Gastrocnemius medialis (tissue), 4 donors: ENCODE data around the gene NDUFAF3.

Experiments used
- POLR2A ChIP-seq, 2 donors: fragments of 450-650 bp; IDR thresholded peaks; one replicate each; pipeline ENCODE4 v1.6.1; 2017; ENCODE audit warnings: antibody characterized with exemption in 2 of 2, mild to moderate bottlenecking in 2 of 2, moderate library complexity in 2 of 2
- TF ChIP-seq, protein P1 (sequence below), 5 experiments: fragments of 450-650 bp in 3 of 5; fragments of 200-600 bp in 2 of 5; sonication (generic) in 2 of 5; IDR thresholded peaks in 4 of 5; conservative IDR thresholded peaks in 1 of 5; 1 replicate in 4 of 5; 2 replicates in 1 of 5; pipeline ENCODE4 v1.5.1; 2016 to 2019; ENCODE audit warnings: antibody characterized with exemption in 5 of 5, mild to moderate bottlenecking in 3 of 5, moderate library complexity in 3 of 5

DNA sequence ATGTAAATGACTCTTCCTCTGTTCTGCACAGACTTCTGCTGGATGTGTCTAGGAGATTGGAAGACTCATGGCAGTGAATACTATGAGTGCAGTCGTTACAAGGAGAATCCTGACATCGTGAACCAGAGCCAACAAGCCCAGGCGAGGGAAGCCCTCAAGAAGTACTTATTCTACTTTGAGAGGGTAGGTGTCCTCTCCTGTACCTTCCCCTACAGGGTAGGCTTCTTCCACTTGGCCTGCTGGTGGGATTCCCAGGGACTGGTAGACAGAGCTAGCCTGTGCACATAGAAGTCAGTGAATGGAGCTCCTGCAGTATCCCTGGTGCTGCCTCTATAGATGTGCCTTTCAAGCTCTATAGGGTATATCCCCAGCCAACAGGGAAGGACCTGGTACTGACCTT lies 42.5 kb upstream of the NDUFAF3 start:
- TF ChIP-seq POLR2A (IDR thresholded peaks at IDR 0.05) = no peak
- TF ChIP-seq, protein P1, sequence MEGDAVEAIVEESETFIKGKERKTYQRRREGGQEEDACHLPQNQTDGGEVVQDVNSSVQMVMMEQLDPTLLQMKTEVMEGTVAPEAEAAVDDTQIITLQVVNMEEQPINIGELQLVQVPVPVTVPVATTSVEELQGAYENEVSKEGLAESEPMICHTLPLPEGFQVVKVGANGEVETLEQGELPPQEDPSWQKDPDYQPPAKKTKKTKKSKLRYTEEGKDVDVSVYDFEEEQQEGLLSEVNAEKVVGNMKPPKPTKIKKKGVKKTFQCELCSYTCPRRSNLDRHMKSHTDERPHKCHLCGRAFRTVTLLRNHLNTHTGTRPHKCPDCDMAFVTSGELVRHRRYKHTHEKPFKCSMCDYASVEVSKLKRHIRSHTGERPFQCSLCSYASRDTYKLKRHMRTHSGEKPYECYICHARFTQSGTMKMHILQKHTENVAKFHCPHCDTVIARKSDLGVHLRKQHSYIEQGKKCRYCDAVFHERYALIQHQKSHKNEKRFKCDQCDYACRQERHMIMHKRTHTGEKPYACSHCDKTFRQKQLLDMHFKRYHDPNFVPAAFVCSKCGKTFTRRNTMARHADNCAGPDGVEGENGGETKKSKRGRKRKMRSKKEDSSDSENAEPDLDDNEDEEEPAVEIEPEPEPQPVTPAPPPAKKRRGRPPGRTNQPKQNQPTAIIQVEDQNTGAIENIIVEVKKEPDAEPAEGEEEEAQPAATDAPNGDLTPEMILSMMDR (IDR thresholded peaks at IDR 0.05 in 4 of 5, conservative IDR thresholded peaks at IDR 0.05 in 1 of 5) = no peak
